ENCODE measurements around the gene CCNJL. TPM values are rescaled to one million over a fixed set of nuclear protein-coding genes. Genes with fewer than 3 reads are reported as not detected.

The CCNJL gene
- total RNA-seq, 6 experiments from 2014 or later, result not detected

- Mint-ChIP-seq H3K36me3 (ENCODE audit: low read depth) (no peaks in the 10 kb centered on the region), H3K9me3 (no peaks in the 10 kb centered on the region)
Measured at GRCh38 chr5:160357861-160358411, 45.6 kb upstream of the CCNJL start.

GRCh38 chr5:160357394-160357793 is 45.0 kb upstream of the CCNJL start:
- no peak for DNase-seq
- Mint-ChIP-seq H3K9me3 (no peaks in the 10 kb centered on the region), H3K27me3 (ENCODE audit: insufficient read depth) (peaks cover 8% of the 10 kb centered on the region), H3K4me3 (no peak overlapping the region), H3K4me1 (ENCODE audit: low read depth) (peaks cover 5% of the 10 kb centered on the region; the same call in 1 of the 2 replicates), H3K36me3 (ENCODE audit: low read depth) (no peaks in the 10 kb centered on the region), H3K27ac (no peak overlapping the region)
- no peak for TF ChIP-seq CTCF (IDR thresholded peaks at IDR 0.05)

More at GRCh38 chr5:160357861-160358411, 45.6 kb upstream of the CCNJL start:
- Mint-ChIP-seq H3K4me3 (no peak overlapping the region), H3K4me1 (ENCODE audit: low read depth) (peaks cover 5% of the 10 kb centered on the region; the same call in 1 of the 2 replicates), H3K27me3 (ENCODE audit: insufficient read depth) (peaks cover 8% of the 10 kb centered on the region), H3K27ac (no peak overlapping the region)
- DNase-seq, result no peak
- no peak for TF ChIP-seq CTCF (IDR thresholded peaks at IDR 0.05)

- Mint-ChIP-seq H3K4me3 (no peak overlapping the region), H3K36me3 (ENCODE audit: low read depth) (no peaks in the 10 kb centered on the region), H3K4me1 (ENCODE audit: low read depth) (peaks cover 5% of the 10 kb centered on the region; the same call in 1 of the 2 replicates), H3K27ac (no peak overlapping the region), H3K27me3 (ENCODE audit: insufficient read depth) (peaks cover 8% of the 10 kb centered on the region), H3K9me3 (no peaks in the 10 kb centered on the region)
- TF ChIP-seq CTCF (IDR thresholded peaks at IDR 0.05), result no peak
- DNase-seq, result no peak
Measured at GRCh38 chr5:160356550-160357347, 44.4 kb upstream of the CCNJL start.

GRCh38 chr5:160354666-160355065 is 42.3 kb upstream of the CCNJL start:
- no peak overlapping the region for H3K4me3 Mint-ChIP-seq

GRCh38 chr5:160353379-160353778 is 41.0 kb upstream of the CCNJL start:
- no peak for TF ChIP-seq CTCF (IDR thresholded peaks at IDR 0.05)
- H3K27ac Mint-ChIP-seq, result no peak overlapping the region
- H3K36me3 Mint-ChIP-seq (ENCODE audit: low read depth), result no peaks in the 10 kb centered on the region
- H3K4me1 Mint-ChIP-seq (ENCODE audit: low read depth), result no peaks in the 10 kb centered on the region
- H3K9me3 Mint-ChIP-seq, result no peaks in the 10 kb centered on the region
- peaks cover 8% of the 10 kb centered on the region for H3K27me3 Mint-ChIP-seq (ENCODE audit: insufficient read depth)
- DNase-seq, result no peak
- no peak overlapping the region for H3K4me3 Mint-ChIP-seq

More at GRCh38 chr5:160354666-160355065, 42.3 kb upstream of the CCNJL start:
- Mint-ChIP-seq H3K9me3 (no peaks in the 10 kb centered on the region), H3K36me3 (ENCODE audit: low read depth) (no peaks in the 10 kb centered on the region), H3K4me1 (ENCODE audit: low read depth) (no peaks in the 10 kb centered on the region), H3K27me3 (ENCODE audit: insufficient read depth) (peaks cover 8% of the 10 kb centered on the region), H3K27ac (no peak overlapping the region)
- TF ChIP-seq CTCF (IDR thresholded peaks at IDR 0.05), result no peak
- DNase-seq, result no peak

Data from HFFc6 (cell line).